Smooth muscle cell (in vitro differentiated cells): ENCODE results near the gene RNF169. TPM values are rescaled to one million over a fixed set of nuclear protein-coding genes. Genes with fewer than 3 reads are reported as not detected.

Experiments used
- DNase-seq: peaks from one replicate; lab custom pipeline; 2025; ENCODE audit not compliant: unreplicated experiment; lab: John Stamatoyannopoulos, UW
- H2AFZ ChIP-seq: fragments of 200-600 bp; sonication (generic); 2 replicates; pipeline ENCODE4 v1.6.0; 2016; ENCODE audit warnings: antibody characterized with exemption, low read depth, mild to moderate bottlenecking
- H3F3A ChIP-seq: fragments of 200-600 bp; sonication (generic); 2 replicates; pipeline ENCODE4 v1.6.0; 2017; ENCODE audit warnings: antibody characterized with exemption, low read depth
- H3K27ac ChIP-seq: fragments of 200-600 bp; sonication (generic); 2 replicates; pipeline ENCODE4 v1.5.1; 2016; ENCODE audit warnings: low read depth, mild to moderate bottlenecking
- H3K27me3 ChIP-seq: fragments of 200-600 bp; sonication (generic); 2 replicates; pipeline ENCODE4 v1.6.1; 2016; ENCODE audit warnings: low read depth, mild to moderate bottlenecking
- H3K36me3 ChIP-seq: fragments of 200-600 bp; sonication (generic); 2 replicates; pipeline ENCODE4 v1.5.1; 2016; ENCODE audit warnings: low read depth
- H3K4me1 ChIP-seq: fragments of 200-600 bp; sonication (generic); 2 replicates; pipeline ENCODE4 v1.5.1; 2016; ENCODE audit warnings: low read depth
- H3K4me2 ChIP-seq: fragments of 200-600 bp; sonication (generic); 2 replicates; pipeline ENCODE4 v1.6.0; 2016; ENCODE audit warnings: mild to moderate bottlenecking
- H3K4me3 ChIP-seq: fragments of 200-600 bp; sonication (generic); 2 replicates; pipeline ENCODE4 v1.5.1; 2016; ENCODE audit warnings: mild to moderate bottlenecking
- H3K79me2 ChIP-seq: fragments of 200-600 bp; sonication (generic); 2 replicates; pipeline ENCODE4 v1.6.0; 2016; ENCODE audit warnings: low read depth, mild to moderate bottlenecking
- H3K9ac ChIP-seq: fragments of 200-600 bp; sonication (generic); 2 replicates; pipeline ENCODE4 v1.6.0; 2016; ENCODE audit warnings: low read depth
- H3K9me3 ChIP-seq: fragments of 200-600 bp; sonication (generic); replicated peaks from 2 replicates; pipeline ENCODE4 v1.5.1; 2016; ENCODE audit warnings: low read depth
- H4K20me1 ChIP-seq: fragments of 200-600 bp; sonication (generic); 2 replicates; pipeline ENCODE4 v1.6.0; 2016; ENCODE audit warnings: low read depth
- CTCF ChIP-seq: fragments of 200-600 bp; sonication (generic); IDR thresholded peaks from 2 replicates; pipeline ENCODE4 v1.5.1; 2017; ENCODE audit warnings: borderline replicate concordance, mild to moderate bottlenecking, antibody characterized with exemption; ENCODE audit not compliant: insufficient read depth, poor library complexity, severe bottlenecking
- WGBS: methylation state at CpG from one replicate; pipeline ENCODE4 v1.1.7; 2016; ENCODE audit warnings: low lambda C conversion rate; 5-methylcytosine and 5-hydroxymethylcytosine counted together
- polyA plus RNA-seq: library from polyadenylated mRNA; unstranded; fragments of >200 nt; fragmentation: Nextera tagmentation; extraction: Ambion mirVana; gene quantifications from 2 replicates; pipeline ENCODE4 v1.2.1, GENCODE V29; 2016
- total RNA-seq: library from RNA; depleted of rRNA; stranded (reverse); fragments of >200 nt; gene quantifications from 2 replicates; pipeline ENCODE4 v1.2.3, GENCODE V29; 2014

The RNF169 gene
- total and polyA plus RNA-seq, 2 experiments from 2014 or later, result 2.2 to 13.6 TPM

GRCh38 chr11:74839971-74840370 is 91.3 kb downstream of the RNF169 start:
- Histone ChIP-seq H3K4me2 (no peak overlapping the region), H3K36me3 (peaks cover 18% of the 10 kb centered on the region), H3K9me3 (no peaks in the 10 kb centered on the region), H4K20me1 (no peaks in the 10 kb centered on the region), H3K9ac (no peak overlapping the region), H3K27me3 (no peaks in the 10 kb centered on the region), H3K79me2 (no peaks in the 10 kb centered on the region), H2AFZ (no peak overlapping the region), H3K27ac (no peak overlapping the region), H3K4me1 (no peaks in the 10 kb centered on the region), H3F3A (peaks cover 12% of the 10 kb centered on the region), H3K4me3 (no peak overlapping the region)
- WGBS, result 24% methylated on average over 2 of the region's 2 CpGs
- TF ChIP-seq CTCF, result no peak
- DNase-seq, result no peak

- Histone ChIP-seq H3K79me2 (no peaks in the 10 kb centered on the region), H3K4me3 (no peak overlapping the region), H3K9me3 (no peaks in the 10 kb centered on the region), H3F3A (peaks cover 12% of the 10 kb centered on the region), H3K27me3 (no peaks in the 10 kb centered on the region), H3K4me1 (no peaks in the 10 kb centered on the region), H3K4me2 (no peak overlapping the region), H3K36me3 (peaks cover 14% of the 10 kb centered on the region), H3K27ac (no peak overlapping the region), H3K9ac (no peak overlapping the region), H2AFZ (no peak overlapping the region), H4K20me1 (no peaks in the 10 kb centered on the region)
- DNase-seq, result no peak
- no peak for TF ChIP-seq CTCF
- WGBS, result 89% methylated on average over 2 of the region's 2 CpGs
Measured at GRCh38 chr11:74840486-74840885, 91.8 kb downstream of the RNF169 start.

GRCh38 chr11:74842967-74843366 is 94.3 kb downstream of the RNF169 start:
- Histone ChIP-seq H3K27ac (no peak overlapping the region), H3K36me3 (no peaks in the 10 kb centered on the region), H3K4me3 (no peak overlapping the region), H3K9me3 (no peaks in the 10 kb centered on the region), H3F3A (no peaks in the 10 kb centered on the region), H2AFZ (no peak overlapping the region), H3K79me2 (no peaks in the 10 kb centered on the region), H3K27me3 (no peaks in the 10 kb centered on the region), H4K20me1 (no peaks in the 10 kb centered on the region), H3K4me1 (no peaks in the 10 kb centered on the region), H3K4me2 (no peak overlapping the region), H3K9ac (no peak overlapping the region)
- TF ChIP-seq CTCF, result no peak
- DNase-seq, result no peak
- 96% methylated on average over 13 of the region's 13 CpGs for whole genome bisulfite sequencing

GRCh38 chr11:74844072-74844471 is 95.4 kb downstream of the RNF169 start:
- Histone ChIP-seq H3K79me2 (no peaks in the 10 kb centered on the region), H3F3A (peaks cover 3% of the 10 kb centered on the region), H3K27me3 (no peaks in the 10 kb centered on the region), H3K9me3 (no peaks in the 10 kb centered on the region), H3K4me3 (no peak overlapping the region), H3K27ac (no peak overlapping the region), H3K9ac (no peak overlapping the region), H4K20me1 (no peaks in the 10 kb centered on the region), H3K36me3 (no peaks in the 10 kb centered on the region), H2AFZ (no peak overlapping the region), H3K4me2 (no peak overlapping the region), H3K4me1 (peaks cover 2% of the 10 kb centered on the region)
- 96% methylated on average over 3 of the region's 3 CpGs for WGBS
- no peak for TF ChIP-seq CTCF
- no peak for DNase-seq
